Fibroblast of peridontal ligament (primary cell): ENCODE results near the gene SLC25A25.

Experiments
- DNase-seq: peaks from one replicate; pipeline ENCODE4 v3.0.0-alpha.2; 2010; ENCODE audit errors: extremely low read depth

SLC25A25 gene

DNA sequence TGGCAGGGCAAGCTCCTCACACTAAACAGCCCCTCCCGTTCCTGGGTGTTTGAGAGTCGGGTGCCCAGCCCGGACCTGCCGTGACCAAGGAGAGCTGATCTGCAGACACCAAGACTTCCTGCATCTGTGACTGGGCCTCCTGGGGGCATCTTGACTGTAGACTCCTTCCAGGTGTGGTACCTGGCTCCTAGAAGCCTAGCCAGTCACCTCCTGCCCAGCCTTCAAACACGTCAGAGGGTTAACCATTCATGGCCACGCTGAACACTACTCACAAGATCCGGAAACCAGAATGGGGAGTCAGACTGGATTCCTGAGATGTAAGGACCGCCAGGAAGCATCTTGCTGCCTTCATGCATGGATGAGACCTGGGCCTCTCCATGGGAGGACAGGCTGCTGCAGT is 77.5 kb downstream of the SLC25A25 start:
- no peak for DNase-seq

GRCh38 chr9:128145951-128146351 is 77.9 kb downstream of the SLC25A25 start:
- DNase-seq = no peak

DNA sequence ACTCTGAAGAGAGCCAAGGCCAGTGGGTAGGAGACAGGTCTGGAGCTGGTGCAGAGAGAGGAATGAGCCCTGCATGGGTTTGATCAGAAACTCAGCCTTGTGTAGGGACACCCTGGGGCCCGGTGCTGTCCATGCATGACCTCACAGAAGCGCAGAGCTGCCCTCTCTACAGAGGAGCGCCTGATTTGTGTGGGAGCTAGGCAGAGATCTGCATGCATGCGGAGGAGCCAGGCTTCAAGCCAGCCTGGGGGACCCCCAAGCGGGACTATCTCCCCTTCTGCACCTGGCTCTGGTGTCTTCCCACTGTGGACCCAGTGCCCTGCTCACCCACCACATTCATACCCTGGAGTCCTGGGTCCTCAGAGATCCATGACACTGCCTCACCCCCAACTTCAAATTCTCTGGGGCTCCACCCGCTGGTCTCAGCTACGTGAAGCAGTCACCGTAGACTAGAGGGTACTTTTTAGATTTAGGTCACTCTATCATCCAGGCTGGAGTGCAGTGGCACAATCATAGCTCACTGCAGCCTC is 78.6 kb downstream of the SLC25A25 start:
- DNase-seq = no peak

- DNase-seq = no peak
These were observed 80.5 kb downstream of the SLC25A25 start for GRCh38 chr9:128148509-128149000.

DNA sequence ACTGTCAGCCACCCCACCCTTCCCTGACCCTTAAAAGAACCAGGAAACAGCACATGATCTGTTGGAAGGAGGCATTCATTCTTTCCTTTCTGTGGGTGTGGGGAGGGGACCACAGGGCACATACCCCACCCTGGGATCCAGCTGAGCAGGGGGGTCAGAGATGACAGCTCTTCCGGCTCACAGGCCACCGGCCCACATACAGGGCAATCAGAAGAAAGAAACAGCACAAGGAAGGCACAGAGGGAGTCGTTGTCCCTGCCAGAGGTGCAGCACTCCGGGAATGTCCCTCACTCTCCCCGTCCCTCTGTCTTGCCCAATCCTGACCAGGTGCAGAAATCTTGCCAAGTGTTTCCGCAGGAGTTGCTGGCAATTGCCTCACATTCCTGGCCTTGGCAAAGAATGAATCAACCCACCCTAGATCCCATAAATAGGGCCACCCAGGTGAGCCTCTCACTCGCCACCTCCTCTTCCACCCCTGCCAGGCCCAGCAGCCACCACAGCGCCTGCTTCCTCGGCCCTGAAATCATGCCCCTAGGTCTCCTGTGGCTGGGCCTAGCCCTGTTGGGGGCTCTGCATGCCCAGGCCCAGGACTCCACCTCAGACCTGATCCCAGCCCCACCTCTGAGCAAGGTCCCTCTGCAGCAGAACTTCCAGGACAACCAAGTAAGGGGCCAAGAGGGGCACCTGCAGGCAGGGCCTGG is 81.1 kb downstream of the SLC25A25 start, which contains the start of gene LCN2:
TSS of gene LCN2 (plus strand) at position 453 of the 701 bp plus-strand sequence. CDS start at position 526, 73 bp downstream.
- DNase-seq = no peak

- DNase-seq = no peak
These were observed 82.0 kb downstream of the SLC25A25 start for GRCh38 chr9:128149951-128150593.

- DNase-seq = no peak
These were observed 82.7 kb downstream of the SLC25A25 start for GRCh38 chr9:128150594-128151308.

DNA sequence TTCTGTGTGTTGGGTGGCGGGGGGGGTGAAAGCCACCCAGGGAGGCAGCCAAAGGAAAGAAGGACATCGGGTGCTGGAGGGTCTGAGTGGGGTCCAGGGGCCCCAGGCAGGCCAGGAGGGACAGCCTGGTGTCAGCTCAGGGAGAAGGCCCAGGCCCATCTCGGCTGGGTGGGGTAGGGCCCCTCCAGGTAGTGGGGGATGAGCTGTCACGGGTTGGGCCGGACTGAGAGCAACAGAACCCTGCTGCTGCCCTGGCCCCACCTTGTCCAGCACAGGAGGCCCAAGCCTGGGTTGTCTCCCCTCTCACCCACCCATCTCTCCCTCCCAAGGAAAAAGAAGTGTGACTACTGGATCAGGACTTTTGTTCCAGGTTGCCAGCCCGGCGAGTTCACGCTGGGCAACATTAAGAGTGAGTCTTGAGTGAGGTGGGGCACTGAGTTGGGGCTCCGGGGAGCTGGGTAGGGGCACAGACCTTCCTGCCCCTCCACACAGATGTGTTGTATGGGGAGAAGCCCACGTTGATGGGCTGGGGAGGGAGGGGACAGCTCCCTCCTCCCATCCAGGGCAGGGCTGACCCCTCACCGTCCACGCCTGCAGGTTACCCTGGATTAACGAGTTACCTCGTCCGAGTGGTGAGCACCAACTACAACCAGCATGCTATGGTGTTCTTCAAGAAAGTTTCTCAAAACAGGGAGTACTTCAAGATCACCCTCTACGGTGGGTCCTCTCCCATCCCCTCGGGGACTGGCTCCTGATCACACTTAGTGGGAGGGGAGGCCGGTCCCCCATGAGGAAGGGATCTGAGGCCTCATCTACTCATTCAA is 83.5 kb downstream of the SLC25A25 start:
- no peak for DNase-seq

GRCh38 chr9:128152133-128153059 is 84.4 kb downstream of the SLC25A25 start:
- DNase-seq = no peak

DNA sequence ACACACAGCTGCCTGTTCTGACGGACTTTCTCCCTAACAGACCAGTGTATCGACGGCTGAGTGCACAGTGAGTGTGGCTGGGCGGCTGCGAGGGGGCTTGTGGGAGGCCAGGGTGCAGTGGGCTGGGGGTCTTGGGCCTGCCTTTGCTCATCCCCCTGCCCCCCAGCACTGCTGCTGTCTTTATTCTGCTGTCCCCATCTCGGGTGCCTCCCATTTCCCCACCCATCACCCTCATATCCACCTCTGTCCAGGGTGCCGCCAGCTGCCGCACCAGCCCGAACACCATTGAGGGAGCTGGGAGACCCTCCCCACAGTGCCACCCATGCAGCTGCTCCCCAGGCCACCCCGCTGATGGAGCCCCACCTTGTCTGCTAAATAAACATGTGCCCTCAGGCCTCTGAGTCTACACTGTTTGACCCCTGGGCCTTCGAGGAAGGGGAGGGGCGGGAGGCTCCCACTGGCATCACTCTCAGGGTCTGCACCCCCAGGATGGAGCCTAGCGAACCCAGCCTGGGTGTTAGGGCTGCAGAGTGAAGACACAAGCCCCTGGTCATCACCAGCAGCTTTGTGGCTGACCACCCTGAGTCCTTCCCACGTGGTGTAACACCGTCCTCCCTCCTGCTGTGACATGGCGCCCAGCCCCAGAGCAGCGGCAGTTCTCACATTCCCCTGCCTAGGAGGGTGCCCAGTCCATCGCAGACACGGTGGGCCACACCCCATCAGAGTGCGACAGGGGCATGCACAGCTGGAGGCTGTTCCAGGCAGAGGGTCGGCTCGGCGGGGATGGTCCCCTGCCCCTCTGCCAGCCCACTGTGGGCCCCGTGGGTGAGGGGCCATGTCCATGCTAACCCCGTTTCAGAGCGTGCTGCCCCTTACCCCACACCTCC is 85.3 kb downstream of the SLC25A25 start:
- DNase-seq = no peak

DNA sequence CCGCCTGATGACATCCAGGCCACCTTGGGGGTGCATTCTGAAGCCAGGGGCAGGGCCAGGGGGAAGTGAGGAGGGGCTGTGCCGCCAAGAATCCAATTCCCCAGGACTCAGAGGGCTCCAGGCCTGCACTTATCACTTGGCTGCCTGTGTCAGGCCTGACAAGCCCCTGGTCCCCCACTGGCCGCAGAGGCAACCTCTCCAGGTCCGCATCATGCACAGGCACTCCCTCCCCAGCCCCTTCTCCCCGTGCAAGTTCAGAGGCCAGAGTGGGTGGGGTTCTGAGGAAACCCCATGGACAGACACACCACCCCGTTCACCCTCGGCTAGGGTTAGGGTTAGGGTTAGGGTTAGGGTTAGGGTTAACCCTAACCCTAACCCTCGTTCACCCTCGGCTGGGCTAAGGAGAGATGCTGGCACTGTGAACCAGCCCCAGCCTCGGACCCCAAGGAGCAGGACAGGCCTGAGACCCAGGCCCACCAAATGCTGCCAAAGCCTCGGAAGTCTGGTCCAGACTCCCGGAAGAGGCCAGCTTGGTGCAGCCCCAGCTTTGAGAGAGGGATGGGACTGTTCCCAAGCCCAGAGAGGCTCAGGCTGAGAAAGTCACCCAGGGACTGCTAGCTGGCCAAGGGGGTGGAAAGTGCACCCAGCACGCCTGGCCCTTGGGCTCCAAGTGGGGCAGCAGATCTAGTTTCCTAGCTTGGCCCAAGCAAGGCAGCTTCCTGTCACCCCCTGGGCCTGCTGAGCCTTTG is 86.1 kb downstream of the SLC25A25 start:
- DNase-seq = no peak

- DNase-seq = no peak
These were observed 87.9 kb downstream of the SLC25A25 start for GRCh38 chr9:128155736-128156500.
